ENCODE measurements around the gene ZC3H12D. TPM values are rescaled to one million over a fixed set of nuclear protein-coding genes. Genes with fewer than 3 reads are reported as not detected.

The ZC3H12D gene
- total RNA-seq, 1 experiment from 2014 or later: 0.48 TPM

DNA sequence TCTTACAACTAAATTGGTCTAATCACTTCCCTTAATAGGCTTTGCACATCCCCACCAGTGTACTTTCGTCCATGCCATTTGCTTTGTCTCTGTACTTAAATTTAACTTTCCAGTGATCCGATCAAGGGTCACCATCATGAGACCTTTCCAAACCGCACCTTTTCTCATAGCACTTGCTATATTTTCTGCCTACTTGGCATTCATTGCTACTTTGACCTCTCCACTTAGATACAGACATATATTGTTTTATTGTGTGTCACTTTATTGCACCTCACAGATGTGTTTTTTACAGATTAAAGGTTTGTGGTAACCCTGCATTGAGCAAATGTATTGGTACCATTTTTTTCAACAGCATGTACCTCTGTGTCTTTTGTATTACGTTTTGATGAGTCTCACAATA, 70.0 kb downstream of the ZC3H12D start:
- no peak for DNase-seq (ENCODE audit: low read depth)

GRCh38 chr6:149414009-149414408, 70.8 kb downstream of the ZC3H12D start:
- DNase-seq (ENCODE audit: low read depth): no peak

DNA sequence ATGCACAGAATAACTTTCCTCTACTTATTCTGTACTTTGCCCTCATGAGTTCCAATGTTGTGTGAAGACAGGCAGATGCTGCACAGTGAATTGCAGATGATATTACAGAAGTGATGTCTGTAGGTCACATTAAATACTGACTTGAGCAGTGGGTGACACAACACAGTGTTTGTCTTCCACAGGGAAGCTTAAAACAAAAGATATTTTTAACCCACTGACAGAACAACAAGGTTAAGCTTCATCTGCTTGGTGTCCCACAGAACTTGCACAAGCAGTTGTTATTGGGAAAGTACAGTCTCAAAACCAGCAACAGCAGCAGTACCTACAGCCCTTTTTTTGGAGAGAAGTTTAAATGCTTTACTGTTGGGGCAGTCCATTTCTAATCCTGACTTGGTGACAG, 74.3 kb downstream of the ZC3H12D start:
- no peak for DNase-seq (ENCODE audit: low read depth)

GRCh38 chr6:149409617-149410016, 75.2 kb downstream of the ZC3H12D start:
- DNase-seq (ENCODE audit: low read depth): no peak

DNA sequence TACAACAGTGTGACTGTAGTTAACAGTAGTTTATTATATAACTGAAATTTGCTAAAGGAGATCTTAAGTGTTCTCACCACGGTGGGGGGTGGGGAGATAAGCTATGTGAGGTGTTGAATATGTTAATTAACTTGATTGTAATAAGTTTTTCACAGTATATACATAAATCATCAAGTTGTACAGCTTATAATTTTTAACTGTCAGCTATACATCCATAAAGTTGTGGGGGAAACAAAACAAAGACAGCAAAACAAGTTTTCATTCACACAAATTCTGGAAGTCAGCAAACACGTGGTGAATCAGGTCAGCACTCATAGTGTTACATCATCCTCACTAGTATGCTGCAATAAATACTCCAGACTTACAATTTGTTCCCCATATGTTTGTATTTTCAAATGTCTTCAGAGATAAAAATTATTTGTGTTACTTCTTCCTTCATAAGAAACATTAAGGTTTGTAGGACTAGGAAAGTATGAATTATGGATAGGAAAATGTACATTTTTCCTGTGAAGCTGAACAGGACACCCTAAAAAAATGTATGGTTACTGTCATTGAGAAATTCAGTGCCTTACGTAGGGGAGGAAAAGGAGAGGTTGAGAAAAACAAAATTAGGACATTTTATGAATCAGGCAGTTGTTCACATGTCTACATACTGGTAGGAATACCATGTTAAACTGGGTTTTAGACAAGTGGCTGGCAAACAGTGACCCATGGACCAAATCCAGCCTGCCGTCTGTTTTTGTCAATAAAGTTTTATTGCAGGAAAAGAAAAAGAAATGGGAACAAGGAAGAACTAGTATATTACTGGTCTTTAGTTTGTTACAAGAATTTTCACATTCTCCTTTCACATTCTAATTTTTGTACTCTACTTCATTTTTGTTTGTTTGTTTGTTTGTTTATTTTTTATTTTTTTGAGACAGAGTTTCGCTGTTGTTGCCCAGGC, 78.7 kb downstream of the ZC3H12D start:
- no peak for DNase-seq (ENCODE audit: low read depth)

GRCh38 chr6:149403534-149403933, 81.3 kb downstream of the ZC3H12D start:
- DNase-seq (ENCODE audit: low read depth): no peak

GRCh38 chr6:149400050-149400449, 84.8 kb downstream of the ZC3H12D start, which contains the start of gene SUMO4:
Gene SUMO4 (plus strand): TSS chr6:149400262. CDS start chr6:149400392, 130 bp downstream.
- no peak for DNase-seq (ENCODE audit: low read depth)

- DNase-seq (ENCODE audit: low read depth): no peak
These were observed 87.4 kb downstream of the ZC3H12D start for GRCh38 chr6:149397384-149397783.

Other genes starting within 250 kb of the ZC3H12D start
- 32.5 and 46.7 TPM in 2 replicates for gene TAB2, start 167.3 kb downstream of the ZC3H12D start, total RNA-seq (2014; rRNA removed; shearing (Covaris generic))
- gene SUMO4, start 84.8 kb downstream of the ZC3H12D start, total RNA-seq (2014; rRNA removed; shearing (Covaris generic)): 0.78 and 0.84 TPM in 2 replicates
- 34.9 and 48.9 TPM in 2 replicates for gene PPIL4, start 61.0 kb upstream of the ZC3H12D start, total RNA-seq (2014; rRNA removed; shearing (Covaris generic))
- 47.0 and 49.6 TPM in 2 replicates for gene GINM1, start 81.4 kb upstream of the ZC3H12D start, total RNA-seq (2014; rRNA removed; shearing (Covaris generic))
- 39.9 and 43.1 TPM in 2 replicates for gene KATNA1, start 163.7 kb upstream of the ZC3H12D start, total RNA-seq (2014; rRNA removed; shearing (Covaris generic))
- 18.8 and 23.1 TPM in 2 replicates for gene LATS1, start 233.1 kb upstream of the ZC3H12D start, total RNA-seq (2014; rRNA removed; shearing (Covaris generic))